Endothelial cell of umbilical vein (primary cell): Measurements from ENCODE around the gene PDE4B.

ENCODE experiments used
- EZH2 ChIP-seq: IDR thresholded peaks from 2 replicates; pipeline ENCODE4 v1.6.1; 2012; ENCODE audit warnings: borderline replicate concordance, low read depth, mild to moderate bottlenecking, moderate library complexity, low read length, inconsistent platforms; ENCODE audit not compliant: severe bottlenecking
- MAX ChIP-seq: IDR thresholded peaks from 2 replicates; pipeline ENCODE4 v1.6.1; 2011; ENCODE audit not compliant: insufficient read depth, insufficient read length
- MYC ChIP-seq: IDR thresholded peaks from one replicate; pipeline ENCODE4 v1.6.1; 2011; ENCODE audit warnings: mild to moderate bottlenecking, low read depth, low read length
- POLR2A ChIP-seq: IDR thresholded peaks from 2 replicates; pipeline ENCODE4 v1.6.1; 2012; ENCODE audit warnings: low read depth, mild to moderate bottlenecking, control low read depth, low read length
- POLR2AphosphoS5 ChIP-seq: IDR thresholded peaks from 2 replicates; pipeline ENCODE4 v1.6.1; 2012; ENCODE audit warnings: low read depth, mild to moderate bottlenecking, control low read depth, low read length, moderate library complexity; ENCODE audit not compliant: insufficient read depth
- TF ChIP-seq, protein P1 (sequence below), 2 donors: IDR thresholded peaks; 1 replicate in 1 of 2; 2 replicates in 1 of 2; pipeline ENCODE4 v1.5.1; 2011; ENCODE audit warnings: low read length in 2 of 2, mild to moderate bottlenecking in 2 of 2, moderate library complexity in 2 of 2, control low read depth in 1 of 2, inconsistent platforms in 1 of 2, low read depth in 1 of 2; ENCODE audit not compliant: insufficient read depth in 1 of 2; ENCODE audit errors: extremely low read depth in 1 of 2

DNA sequence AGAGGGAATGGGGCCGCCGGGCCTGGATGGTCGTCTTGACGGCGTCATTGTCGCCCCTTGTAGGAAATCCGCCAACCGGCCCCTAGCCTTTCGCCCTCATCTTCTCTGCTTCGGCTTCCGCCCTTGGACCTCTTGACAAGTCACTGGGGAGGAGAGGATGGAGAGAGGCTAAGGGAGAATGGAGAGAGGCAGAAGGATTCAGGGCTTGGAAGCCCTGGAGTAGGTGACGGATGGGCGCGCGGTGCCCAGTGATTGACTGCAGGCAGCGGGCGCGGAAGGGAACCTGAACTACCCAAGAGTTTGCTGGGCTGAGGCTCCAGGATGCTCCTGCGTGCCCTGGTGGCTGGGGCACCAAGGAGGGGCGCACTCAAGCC lies 651 bp downstream of the PDE4B start:
- TF ChIP-seq, protein P1, sequence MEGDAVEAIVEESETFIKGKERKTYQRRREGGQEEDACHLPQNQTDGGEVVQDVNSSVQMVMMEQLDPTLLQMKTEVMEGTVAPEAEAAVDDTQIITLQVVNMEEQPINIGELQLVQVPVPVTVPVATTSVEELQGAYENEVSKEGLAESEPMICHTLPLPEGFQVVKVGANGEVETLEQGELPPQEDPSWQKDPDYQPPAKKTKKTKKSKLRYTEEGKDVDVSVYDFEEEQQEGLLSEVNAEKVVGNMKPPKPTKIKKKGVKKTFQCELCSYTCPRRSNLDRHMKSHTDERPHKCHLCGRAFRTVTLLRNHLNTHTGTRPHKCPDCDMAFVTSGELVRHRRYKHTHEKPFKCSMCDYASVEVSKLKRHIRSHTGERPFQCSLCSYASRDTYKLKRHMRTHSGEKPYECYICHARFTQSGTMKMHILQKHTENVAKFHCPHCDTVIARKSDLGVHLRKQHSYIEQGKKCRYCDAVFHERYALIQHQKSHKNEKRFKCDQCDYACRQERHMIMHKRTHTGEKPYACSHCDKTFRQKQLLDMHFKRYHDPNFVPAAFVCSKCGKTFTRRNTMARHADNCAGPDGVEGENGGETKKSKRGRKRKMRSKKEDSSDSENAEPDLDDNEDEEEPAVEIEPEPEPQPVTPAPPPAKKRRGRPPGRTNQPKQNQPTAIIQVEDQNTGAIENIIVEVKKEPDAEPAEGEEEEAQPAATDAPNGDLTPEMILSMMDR (IDR thresholded peaks at IDR 0.05; ENCODE audit: extremely low read depth in 1 of 2, insufficient read depth in 1 of 2, low read depth in 1 of 2, low read length in 2 of 2): no peak
- TF ChIP-seq POLR2A (no peak), MYC (no peak), POLR2AphosphoS5 (no peak), EZH2 (peak; percentile 72), MAX (no peak)
